ENCODE measurements around the gene SPRN.
"Not testable (repeated sequence)": the region's sequence is repeated elsewhere in the genome, so short reads cannot be mapped to it uniquely, and the experiment has no call there.

The SPRN gene

DNA sequence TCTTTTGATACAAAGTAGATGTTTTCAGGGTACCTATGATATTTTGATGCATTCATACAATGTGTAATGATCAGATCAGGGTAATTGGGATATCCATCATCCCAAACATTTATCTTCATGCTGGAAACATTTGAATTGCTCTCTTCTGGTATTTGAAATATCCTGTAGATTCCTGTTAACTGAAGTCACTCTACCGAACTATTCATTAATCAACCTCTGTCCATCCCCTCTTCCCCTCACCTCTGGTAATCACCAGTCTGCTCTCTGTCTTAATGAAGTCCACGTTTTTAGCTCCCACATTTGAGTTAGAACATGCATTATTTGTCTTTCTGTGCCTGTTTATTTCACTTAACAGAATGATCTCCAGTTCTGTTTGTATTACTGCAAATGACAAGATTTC, 19.2 kb downstream of the SPRN start:
- peak; percentile 61 for DNase-seq

DNA sequence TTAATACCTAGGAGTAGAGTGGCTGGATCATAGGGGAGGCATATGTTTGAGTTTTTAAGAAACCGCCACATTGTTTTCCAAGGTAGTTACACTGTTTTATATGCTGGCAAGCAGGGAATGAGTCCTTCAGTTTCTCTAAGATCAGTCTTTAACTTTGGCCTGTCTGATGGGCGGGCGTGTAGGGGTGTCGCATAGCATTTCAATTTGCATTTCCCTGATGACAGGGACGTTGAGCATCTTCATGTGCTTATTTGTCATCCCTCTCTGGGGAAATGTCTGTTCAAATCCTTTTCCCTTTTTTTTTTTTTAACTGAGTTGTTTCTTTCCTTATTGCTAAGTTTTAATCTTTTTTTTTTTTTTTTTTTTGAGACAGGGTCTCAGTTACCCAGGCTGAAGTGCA, 20.6 kb downstream of the SPRN start:
- no peak for DNase-seq

DNA sequence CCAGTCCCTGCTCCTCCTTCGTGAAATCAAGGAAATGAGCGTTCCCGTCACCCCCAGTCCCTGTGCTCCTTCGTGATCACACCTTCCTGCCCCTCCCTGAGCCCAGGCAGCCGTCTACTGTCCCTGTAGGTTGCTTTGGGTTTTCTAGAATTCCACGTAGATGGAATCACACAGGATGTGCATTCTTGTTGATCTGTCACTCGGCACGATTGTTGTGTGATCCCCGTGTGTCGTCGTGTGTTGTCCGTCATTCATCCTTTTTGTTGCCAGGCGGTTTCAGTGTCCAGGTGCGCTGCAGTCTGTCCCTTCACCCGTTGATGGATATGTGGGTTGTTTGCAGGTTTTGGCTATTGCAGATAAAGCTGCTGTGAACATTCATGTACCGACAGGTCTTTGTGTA, 21.1 kb downstream of the SPRN start:
- no peak for DNase-seq

DNA sequence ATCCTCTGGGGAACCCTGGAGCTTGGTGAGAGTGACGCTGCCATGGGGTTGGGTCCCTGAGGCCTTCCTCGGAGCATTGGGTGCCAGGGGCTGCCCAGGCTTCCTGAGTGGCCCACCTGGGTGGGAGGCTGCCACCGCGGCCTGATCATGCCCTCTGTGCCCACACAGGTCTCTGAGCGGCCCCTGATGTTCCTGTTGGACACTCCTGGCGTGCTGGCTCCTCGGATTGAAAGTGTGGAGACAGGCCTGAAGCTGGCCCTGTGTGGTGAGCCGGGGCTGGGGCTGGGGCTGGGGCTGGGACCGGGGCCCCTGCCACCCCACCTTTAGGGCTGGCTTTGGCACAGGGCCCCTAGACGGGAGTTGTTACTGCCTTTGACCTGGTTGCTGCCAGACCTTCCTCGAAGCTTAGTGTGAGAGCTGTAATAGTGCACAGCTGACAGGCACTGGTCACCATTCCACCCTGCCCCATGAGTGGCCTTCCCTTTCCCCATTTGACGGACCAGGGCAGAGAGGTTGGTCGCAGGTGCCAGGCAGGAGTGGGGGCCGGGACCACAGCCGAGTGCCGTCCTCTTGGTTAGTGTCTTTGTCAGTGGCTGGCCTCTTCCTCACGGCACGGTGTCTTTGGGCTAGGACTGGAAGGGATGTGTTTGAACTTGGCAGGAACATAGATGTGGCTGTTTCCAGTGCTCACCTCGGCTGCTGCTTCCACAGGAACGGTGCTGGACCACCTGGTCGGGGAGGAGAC, 22.3 kb downstream of the SPRN start:
- no peak for DNase-seq

DNA sequence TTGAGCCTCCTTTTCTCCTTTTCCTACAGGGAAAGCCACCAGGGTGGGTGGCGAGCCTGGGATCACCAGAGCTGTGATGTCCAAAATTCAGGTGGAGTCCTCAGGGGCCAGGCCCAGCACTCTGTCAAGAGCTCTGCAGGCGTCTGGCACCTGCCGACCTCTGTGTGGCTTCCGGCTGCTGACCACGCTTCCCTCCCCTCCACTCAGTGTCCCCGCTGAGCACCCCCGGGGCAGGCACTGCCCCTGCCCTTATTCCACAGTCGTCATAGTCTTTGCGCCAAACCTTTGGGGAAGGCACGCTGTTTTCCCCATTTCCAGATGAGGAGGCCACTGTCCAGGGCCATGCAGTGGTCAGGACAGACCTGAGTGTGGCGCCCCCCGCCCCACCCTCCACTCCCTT, 22.9 kb downstream of the SPRN start:
- DNase-seq: no peak

DNA sequence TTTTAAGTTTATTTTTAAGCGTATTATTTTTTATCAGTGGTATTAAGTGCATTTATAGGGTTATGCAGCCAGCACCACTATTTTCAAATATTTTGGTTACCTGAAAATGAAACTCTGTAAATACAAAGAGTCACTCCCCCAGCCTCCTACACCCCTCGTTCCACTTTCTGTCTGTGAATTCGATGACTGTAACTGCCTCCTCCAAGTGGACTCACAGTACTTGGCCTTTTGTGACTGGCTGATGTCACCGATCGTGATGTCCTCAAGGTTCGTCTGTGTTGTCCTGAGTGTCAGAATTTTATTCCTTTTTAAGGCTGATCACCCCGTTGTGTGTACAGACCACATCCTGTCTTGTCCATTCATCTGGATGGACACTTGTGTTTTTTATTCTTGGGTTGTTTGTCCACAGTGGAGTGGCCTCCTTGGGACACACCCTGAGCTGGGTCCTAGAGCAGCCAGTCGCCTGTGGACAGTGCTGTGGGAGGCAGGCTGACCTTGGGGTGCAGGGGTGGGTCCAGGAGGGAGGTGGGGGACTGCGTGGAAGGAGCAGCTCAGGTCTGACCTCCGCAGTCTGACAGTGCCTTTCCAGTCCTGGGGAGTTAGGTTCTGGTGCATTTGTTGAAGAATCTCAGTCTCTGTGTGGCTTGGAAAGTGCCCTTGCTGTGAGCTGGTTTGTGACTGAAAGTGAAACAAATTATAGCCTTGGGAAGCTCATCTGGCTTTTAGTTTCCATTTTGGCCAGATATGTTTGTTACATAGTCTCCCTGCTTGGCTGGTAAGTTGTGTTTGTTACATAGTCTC, 23.6 kb downstream of the SPRN start:
- no peak for DNase-seq

DNA sequence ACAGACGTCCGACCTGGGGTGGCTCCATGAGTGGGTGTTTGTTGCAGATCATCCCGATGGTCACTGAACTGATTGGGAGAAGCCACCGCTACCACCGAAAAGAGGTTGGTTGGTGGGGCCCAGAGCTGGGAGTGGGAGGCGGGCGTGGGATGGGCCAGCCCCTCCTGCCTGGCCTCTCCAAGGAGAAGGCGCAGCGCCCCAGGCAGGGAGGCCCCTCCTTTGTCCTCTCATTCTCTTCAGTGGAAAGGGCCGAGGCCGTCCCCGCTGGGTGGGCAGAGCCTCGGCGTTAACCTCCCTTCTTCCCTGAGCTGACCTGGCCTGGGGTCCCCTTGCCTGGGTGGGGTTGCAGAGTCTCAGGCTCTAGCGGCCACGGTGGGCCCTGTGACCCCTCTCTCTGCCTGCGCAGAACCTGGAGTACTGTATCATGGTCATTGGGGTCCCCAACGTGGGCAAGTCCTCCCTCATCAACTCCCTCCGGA, 25.3 kb downstream of the SPRN start:
- no peak for DNase-seq

DNA sequence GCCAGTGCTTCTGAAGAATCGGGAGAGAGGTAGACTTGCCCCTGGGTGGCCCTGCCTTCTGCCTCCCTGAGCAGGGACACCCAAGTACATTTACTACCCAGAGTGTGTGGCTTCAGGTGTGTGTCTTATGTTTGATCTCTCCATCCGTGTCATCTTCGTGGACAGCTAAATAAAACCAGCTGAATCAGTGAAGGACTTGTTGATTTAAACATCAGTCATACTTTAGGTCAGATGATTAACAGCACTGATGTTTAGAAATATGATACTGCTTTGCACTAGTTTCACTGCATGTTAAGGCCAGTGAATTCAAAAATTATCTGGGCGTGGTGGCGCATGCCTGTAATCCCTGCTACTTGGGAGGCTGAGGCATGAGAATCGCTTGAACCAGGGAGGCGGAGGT, 26.5 kb downstream of the SPRN start:
- no peak for DNase-seq

DNA sequence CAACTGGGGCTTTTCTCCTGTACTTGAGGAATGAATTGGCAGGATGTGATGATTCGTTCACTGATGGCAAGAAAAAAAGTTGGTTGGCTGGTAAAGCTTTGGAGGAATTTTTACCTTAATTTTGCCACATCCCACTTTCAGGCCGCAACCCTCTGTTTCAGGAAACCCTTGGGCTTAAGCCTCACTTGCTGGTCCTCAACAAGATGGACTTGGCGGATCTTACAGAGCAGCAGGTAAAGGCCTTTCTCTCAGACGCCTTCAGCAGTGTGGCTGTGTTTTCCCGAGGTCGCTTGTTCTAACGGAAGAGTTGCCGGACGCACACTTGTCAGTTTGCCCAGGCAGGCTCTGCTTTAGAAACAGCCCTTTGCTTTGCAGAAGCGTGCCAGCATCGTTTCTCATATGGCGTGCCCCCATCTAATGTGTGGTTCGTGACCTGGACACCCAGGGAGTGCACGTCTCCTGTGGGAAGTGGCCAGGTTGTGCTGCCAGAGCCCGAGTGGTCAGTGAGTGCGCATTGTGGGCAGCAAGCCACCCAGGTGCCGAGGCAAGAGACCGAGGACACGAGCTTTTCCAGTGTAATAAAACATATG, 28.3 kb downstream of the SPRN start:
- no peak for DNase-seq

DNA sequence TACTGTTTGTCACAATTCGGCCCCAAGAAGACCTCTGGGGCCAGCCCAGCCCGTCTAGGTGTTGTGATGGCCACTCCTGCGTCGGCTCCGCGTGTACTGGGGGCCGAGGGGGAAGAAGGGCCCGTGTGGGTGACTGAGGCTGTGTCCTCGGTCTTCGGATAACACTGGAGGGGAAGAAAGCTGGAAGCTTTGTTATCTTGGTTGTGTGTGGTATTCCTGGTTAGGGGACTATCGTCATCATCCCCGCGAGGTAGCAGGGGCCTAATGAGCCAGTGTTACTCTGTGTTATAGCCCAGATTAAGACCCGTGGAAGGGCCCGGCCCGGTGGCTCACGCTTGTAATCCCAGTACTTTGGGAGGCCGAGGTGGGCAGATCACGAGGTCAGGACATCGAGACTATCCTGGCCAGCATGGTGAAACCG, 29.6 kb downstream of the SPRN start:
- no peak for DNase-seq

DNA sequence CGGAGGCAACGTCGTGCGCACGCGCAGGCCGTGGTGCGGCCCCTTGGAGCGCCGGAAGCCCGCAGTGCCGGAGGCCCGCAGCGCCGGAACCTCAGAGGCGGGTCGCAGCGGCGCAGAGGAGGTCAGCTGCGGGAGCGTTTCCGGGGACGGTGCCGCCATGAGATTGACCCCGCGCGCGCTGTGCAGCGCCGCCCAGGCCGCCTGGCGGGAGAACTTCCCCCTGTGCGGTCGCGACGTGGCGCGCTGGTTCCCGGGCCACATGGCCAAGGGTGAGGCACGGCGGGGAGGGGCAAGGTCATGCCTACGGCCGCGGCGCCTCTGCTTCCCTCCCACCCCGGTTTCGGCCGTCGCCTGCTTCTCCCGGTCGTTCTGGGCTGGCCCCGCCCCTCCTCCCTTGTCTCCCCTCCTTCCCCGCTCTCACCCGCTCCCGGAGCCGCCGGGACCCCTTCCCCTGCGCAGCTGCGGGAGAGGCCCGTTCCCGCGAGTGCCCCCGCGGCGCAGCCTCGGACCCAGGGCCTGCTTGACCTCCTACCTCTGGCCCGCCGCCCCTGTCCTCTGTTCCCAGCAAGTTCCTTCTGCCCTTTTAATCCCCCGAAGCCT, 30.3 kb downstream of the SPRN start, which contains the start of gene MTG1:
Gene MTG1, plus strand, starts transcription at position 94 of the 600 bp plus-strand sequence. Its CDS starts 64 bp downstream, at position 158.
- DNase-seq: peak; percentile 78

DNA sequence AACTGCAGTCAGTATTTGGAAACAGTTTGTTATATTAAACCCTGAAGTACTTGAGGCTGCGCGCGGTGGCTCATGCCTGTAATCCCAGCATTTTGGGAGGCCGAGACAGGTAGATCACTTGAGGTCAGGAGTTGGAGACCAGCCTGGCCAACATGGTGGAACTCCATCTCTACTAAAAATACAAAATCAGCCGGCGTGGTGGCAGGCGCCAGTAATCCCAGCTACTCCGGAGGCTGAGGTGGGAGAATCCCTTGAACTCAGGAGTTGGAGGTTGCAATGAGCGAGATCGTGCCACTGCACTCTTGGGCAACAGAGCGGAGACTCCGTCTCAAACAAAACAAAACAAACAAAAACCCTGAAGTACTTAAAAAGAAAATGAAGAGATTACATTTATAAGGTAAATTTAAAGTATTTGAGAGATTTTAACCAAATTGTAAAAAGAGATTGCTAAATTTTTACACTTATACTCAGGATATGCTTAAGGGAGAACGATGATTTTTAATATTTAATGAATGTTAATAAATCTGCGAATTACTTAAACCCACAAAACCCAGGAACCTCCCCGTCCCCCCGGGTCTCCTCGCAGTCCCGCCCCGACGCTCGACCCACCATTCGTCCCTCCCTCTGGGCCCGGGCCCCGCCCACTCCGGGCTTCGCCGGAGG, 30.9 kb downstream of the SPRN start:
- DNase-seq: peak; percentile 39

DNA sequence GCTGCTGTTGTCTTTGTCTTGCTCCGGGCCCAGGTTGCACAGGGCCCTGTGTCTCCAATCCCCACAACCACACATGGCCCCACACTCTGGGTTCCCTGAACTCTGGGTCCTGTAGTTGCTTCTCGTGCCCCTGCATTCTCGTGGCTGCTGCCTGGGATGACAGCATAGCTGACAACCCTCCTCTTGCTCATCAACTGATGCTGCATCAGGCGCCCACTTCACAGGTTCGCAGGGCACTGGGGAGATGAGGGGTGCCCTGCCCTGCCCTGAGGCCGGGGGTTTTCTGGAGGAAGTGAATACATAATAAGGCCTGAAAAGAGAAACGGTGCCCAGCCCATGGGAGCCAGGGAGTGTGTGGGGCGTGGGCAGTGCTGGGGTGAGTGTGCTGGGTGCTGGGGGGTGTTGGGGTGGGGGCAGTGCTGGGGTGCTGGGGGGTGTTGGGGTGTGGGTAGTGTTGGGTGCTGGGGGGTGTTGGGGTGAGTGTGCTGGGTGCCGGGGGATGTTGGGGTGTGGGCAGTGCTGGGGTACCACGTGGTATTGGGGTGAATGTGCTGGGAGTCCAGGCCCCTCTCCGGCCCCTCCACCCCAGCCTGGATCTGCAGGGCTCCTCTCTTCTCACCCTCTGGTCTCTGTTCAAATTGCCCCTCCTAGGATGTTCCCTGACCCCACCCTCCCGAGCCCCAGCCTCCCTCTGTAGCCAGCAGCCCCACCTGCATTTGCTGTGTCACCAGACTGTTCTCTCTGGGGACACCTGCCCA, 32.5 kb downstream of the SPRN start:
- DNase-seq: no peak

DNA sequence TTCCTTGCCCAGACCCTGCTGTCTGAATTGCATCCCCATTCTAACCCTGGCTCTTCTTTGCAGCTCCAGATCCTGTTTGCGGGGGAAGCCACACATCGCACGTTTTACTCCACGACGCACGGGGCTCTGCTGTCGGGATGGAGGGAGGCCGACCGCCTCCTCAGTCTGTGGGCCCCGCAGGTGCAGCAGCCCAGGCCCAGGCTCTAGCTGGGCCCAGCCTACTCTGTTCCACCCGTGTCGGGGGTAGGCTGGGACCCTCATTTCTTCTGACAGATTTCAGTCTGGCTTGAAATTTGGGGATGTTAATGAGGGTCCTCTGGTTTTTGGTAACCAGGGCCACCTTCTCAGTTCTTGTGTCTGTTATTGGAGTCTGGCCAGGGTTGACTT, 33.2 kb downstream of the SPRN start:
- DNase-seq: no peak

DNA sequence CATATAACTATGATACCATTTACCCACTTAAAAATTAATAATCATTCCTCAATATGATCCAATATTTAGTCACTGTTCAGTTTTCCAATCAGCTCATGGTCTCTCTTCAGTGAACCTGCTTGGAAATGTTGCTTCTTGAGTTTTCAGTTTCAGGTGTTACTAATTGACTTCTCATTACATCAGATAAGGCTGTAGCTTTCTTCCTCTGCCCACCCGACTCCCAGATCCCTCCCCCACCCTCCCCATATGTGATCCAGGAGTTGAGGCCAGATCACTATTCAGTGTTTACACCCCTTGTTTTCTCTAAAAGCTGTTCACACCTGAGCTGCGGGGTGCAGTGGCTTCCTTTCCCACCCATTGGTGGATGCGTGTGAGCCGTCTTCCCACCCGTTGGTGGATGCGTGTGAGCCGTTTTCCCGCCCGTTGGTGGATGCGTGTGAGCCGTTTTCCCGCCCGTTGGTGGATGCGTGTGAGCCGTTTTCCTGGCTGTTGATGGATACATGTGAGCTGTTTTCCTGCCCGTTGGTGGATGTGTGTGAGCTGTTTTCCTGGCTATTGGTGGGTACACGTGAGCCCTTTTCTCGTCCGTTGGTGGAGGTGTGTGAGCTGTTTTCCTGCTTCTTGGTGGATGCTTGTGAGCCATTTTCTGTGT, 33.7 kb downstream of the SPRN start:
- no peak for DNase-seq

DNA sequence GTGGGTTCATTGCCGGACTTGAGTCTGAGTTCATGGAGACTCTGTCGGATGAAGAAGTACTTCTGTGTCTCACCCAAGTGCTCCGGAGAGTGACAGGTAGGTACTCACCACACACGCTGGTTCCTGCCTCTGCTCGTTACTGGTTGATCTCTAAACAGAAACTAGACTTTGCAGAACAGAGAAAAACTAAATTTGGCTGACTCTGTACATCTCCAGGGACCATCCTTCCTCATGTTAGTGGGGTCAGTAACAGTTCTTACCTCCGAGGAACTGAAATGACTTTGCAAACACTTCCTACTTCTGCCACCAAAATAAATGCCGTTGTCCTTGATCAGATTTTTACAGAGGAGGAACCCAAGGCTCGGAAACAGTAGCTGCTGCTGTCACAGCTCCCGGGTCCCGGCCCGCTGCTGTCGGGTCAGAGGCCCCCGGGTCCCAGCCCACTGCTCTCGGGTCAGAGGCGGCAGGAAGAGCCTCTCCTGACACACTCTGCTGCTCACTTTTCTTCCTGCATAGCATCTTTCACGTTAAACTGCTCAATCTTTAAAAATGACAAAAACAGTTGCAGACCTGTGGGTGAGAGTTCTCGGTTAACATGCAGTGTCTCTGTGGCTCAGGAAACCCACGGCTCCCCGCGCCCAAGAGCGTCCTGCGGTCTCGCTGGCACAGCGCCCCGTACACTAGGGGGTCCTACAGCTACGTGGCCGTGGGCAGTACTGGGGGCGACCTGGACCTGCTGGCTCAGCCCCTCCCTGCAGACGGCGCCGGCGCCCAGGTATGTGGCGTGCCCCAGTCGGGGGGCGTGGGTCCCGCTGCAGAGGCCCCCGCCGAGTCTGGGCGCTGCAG, 35.2 kb downstream of the SPRN start:
- DNase-seq: no peak

DNA sequence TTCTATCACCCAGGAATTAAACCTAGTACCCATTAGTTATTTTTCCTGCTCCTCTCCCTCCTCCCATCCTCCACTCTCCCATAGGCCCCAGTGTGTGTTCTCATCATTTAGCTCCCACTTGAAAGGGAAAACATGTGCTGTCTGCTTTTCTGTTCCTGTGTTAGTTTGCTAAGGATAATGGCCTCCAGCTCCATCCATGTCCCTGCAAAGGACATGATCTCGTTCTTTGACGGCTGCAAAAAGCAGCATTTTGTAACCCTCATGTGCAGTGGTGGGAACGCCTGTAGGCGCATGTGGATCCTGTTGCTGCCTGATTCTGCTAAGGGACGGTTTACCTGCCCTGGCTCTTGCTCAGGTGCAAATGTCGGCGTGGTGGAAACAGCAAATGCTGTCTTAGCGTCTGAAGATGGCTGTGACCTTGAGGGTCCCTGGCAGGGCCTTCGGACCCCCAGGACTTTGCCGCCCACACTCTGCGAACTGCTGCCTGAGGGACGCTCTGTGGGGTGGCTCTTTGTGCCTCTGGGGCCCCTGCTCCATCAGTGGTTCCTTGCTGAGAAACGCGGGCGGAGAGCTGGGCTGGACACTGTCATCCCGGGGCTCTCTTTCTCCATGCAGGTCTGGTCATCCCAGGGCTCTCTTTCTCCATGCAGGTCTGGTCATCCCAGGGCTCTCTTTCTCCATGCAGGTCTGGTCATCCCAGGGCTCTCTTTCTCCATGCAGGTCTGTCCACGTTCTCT, 36.0 kb downstream of the SPRN start:
- no peak for DNase-seq

DNA sequence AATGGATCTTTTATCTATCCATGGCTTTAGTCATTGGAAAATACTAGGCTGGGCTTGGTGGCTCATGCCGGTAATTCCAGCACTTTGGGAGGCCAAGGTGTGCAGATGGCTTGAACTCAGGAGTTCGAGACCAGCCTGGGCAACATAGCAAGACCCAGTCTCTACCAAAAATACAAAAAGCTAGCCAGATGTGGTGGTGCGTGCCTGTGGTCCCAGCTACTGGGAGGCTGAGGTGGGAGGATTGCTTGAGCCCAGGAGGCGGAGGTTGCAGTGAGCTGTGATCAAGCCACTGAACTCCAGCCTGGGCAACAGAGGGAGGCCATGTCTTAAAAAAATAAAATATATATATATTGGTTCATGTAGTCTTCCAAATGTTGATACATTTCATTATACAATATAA, 37.5 kb downstream of the SPRN start:
- DNase-seq: not testable (repeated sequence)

DNA sequence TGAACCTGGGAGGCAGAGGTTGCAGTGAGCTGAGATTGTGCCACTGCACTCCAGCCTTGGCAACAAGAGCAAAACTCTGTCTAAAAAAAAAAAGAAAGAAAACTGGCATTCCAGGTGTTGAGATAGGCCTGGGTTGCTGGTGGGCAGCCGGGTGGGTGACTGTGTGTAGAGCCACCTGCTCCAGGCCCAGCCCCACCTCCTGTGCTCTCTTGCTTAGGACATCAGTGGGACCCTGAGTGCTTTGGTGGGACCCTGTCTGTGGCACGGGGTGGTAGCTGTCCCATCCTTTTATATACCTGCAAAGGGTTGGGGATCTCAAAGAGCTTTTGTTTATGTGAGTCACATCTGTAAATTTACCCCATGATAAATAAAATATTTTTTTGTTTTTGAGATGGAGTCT, 39.2 kb downstream of the SPRN start:
- DNase-seq: no peak

DNA sequence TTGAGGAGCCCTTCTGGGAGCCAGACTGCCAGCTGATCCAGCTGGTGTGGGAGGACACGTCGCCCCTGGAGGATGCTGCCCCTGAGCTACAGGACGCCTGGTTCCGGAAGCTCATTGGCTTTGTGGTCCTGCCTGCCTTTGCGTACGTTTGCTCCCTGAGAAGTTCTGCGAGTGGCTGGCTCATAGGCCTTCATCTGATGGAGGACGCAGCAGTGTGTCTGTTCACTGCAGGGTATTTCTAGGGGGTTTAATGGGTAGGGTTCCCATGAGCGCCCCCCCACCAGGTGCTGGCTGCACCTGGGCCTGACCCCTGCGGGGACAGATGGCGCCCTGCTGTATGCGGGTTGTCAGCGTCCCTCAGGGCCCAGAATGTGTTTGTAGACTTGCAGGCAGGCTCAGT, 40.4 kb downstream of the SPRN start:
- no peak for DNase-seq
